Naive thymus-derived CD4-positive, alpha-beta T cell (primary cell): ENCODE results near the gene FASLG. TPM values are rescaled to one million over a fixed set of nuclear protein-coding genes. Genes with fewer than 3 reads are reported as not detected.

ENCODE experiments used
- ATAC-seq: fragments of 150-1000 bp; cut with Tn5 transposase; 2 replicates; pipeline ENCODE4 v1.10.0; 2021; ENCODE audit warnings: mild to moderate bottlenecking, moderate library complexity
- CTCF ChIA-PET: fragments of 350-600 bp; sonication (Branson Sonifier 250); formaldehyde crosslinking; loops from one replicate; lab custom pipeline; 2021; ENCODE audit warnings: antibody characterized with exemption; lab: Charles Lee
- POLR2A ChIA-PET: fragments of 350-600 bp; sonication (Branson Sonifier 250); formaldehyde crosslinking; loops from one replicate; lab custom pipeline; 2021; ENCODE audit warnings: antibody characterized with exemption, inconsistent platforms; lab: Charles Lee
- DNase-seq, 9 donors: peaks; one replicate each; pipeline versions ENCODE4 v3.0.0 to v3.0.0-alpha.2; 2020 to 2022; ENCODE audit warnings: mixed read lengths in 1 of 9
- H3K27ac ChIP-seq: one replicate; pipeline ENCODE4 v1.7.0; 2013; ENCODE audit warnings: mild to moderate bottlenecking, low read depth, low read length, moderate library complexity
- H3K27me3 ChIP-seq, 2 donors: one replicate each; pipeline ENCODE4 v1.7.0; 2013; ENCODE audit warnings: low read length in 2 of 2, mild to moderate bottlenecking in 2 of 2, moderate library complexity in 2 of 2; ENCODE audit not compliant: control insufficient read depth in 2 of 2, insufficient read depth in 2 of 2
- H3K36me3 ChIP-seq, 3 experiments: 1 replicate in 2 of 3; 2 replicates in 1 of 3; pipeline ENCODE4 v1.7.0; 2013; ENCODE audit warnings: low read length in 3 of 3, mild to moderate bottlenecking in 3 of 3, moderate library complexity in 1 of 3; ENCODE audit not compliant: insufficient read depth in 3 of 3, control insufficient read depth in 2 of 3
- H3K4me1 ChIP-seq, 2 donors: one replicate each; pipeline ENCODE4 v1.7.0; 2013; ENCODE audit warnings: low read length in 2 of 2, mild to moderate bottlenecking in 2 of 2, moderate library complexity in 1 of 2; ENCODE audit not compliant: control insufficient read depth in 2 of 2, insufficient read depth in 2 of 2
- H3K4me3 ChIP-seq: 2 replicates; pipeline ENCODE4 v1.7.0; 2013; ENCODE audit warnings: mild to moderate bottlenecking, low read length
- H3K9me3 ChIP-seq, 3 experiments: 1 replicate in 2 of 3; 2 replicates in 1 of 3; pipeline ENCODE4 v1.7.0; 2013; ENCODE audit warnings: low read length in 3 of 3; ENCODE audit not compliant: control insufficient read depth in 2 of 3
- H3K27ac Mint-ChIP-seq, 9 donors: one replicate each; pipeline ENCODE4 v1.8.0; 2020 to 2022; ENCODE audit warnings: mixed read lengths in 9 of 9, mild to moderate bottlenecking in 8 of 9, moderate library complexity in 5 of 9, inconsistent platforms in 2 of 9
- H3K27me3 Mint-ChIP-seq, 5 donors: one replicate each; pipeline ENCODE4 v1.8.0; 2021 to 2022; ENCODE audit warnings: mixed read lengths in 5 of 5, mild to moderate bottlenecking in 1 of 5
- H3K36me3 Mint-ChIP-seq, 5 donors: one replicate each; pipeline ENCODE4 v1.8.0; 2020 to 2022; ENCODE audit warnings: mixed read lengths in 5 of 5, mild to moderate bottlenecking in 3 of 5, inconsistent platforms in 1 of 5
- H3K4me1 Mint-ChIP-seq, 7 donors: one replicate each; pipeline ENCODE4 v1.8.0; 2020 to 2022; ENCODE audit warnings: mixed read lengths in 7 of 7, mild to moderate bottlenecking in 3 of 7, inconsistent platforms in 1 of 7
- H3K4me3 Mint-ChIP-seq, 10 donors: one replicate each; pipeline ENCODE4 v1.8.0; 2020 to 2022; ENCODE audit warnings: mild to moderate bottlenecking in 10 of 10, mixed read lengths in 10 of 10, moderate library complexity in 6 of 10, inconsistent platforms in 2 of 10
- H3K9me3 Mint-ChIP-seq, 11 donors: one replicate each; pipeline ENCODE4 v1.8.0; 2020 to 2022; ENCODE audit warnings: mixed read lengths in 11 of 11, mild to moderate bottlenecking in 4 of 11, inconsistent platforms in 1 of 11, moderate library complexity in 1 of 11
- intact Hi-C, 2 donors: fragments of 100-400 bp; cut with micrococcal nuclease; formaldehyde crosslinking; loops; one replicate each; pipeline ENCODE4 v1.15.1; 2023
- polyA plus RNA-seq, 2 donors: library from polyadenylated mRNA; unstranded; fragments of 300-500 nt; fragmentation: Illumina TruSeq; gene quantifications; one replicate each; pipeline ENCODE4 v1.2.3, GENCODE V29; 2021
- total RNA-seq, 6 experiments: library from RNA in 5 of 6; stranded (reverse) in 5 of 6; gene quantifications; 1 replicate in 5 of 6; 2 replicates in 1 of 6; pipeline ENCODE4 v1.2.3 and lab custom pipeline; 2021 to 2026

FASLG gene
- total and polyA plus RNA-seq, 7 experiments from 2014 or later, result 0.24 to 5.6 (median 1.9) TPM; not detected in 3

GRCh38 chr1:172629170-172629569 lies 29.7 kb upstream of the FASLG start:
- H3K27ac Mint-ChIP-seq, result no peak overlapping the region
- Histone ChIP-seq H3K36me3 (no peaks in the 10 kb centered on the region), H3K4me1 (peaks cover 14 to 20% of the 10 kb centered on the region in 2 donors), H3K9me3 (no peaks in the 10 kb centered on the region), H3K27ac (no peak overlapping the region), H3K4me3 (no peak overlapping the region), H3K27me3 (no peaks in the 10 kb centered on the region)
- peaks cover 0 to 30% (median 0%) of the 10 kb centered on the region in 5 donors for H3K27me3 Mint-ChIP-seq
- DNase-seq (no peak), ATAC-seq (no peak)
- ChIA-PET CTCF (no interaction called here), POLR2A (interaction anchor here (0.7 to 2.9 kb wide), 2 partner anchors 8 to 75 kb away, joined by 3 to 10 read pairs; no protein-coding TSS in a partner anchor)
- H3K9me3 Mint-ChIP-seq, result peaks cover 0 to 2% (median 0%) of the 10 kb centered on the region in 11 donors
- peaks cover 0 to 3% (median 0%) of the 10 kb centered on the region in 5 donors for H3K36me3 Mint-ChIP-seq
- H3K4me3 Mint-ChIP-seq, result peak overlapping the region in 1 of 10 donors; percentile 70
- H3K4me1 Mint-ChIP-seq, result peaks cover 13 to 56% (median 36%) of the 10 kb centered on the region in 7 donors
- intact Hi-C loops, result loop anchor here (5.0 kb wide), 1 partner anchor 33 kb away; no protein-coding TSS in a partner anchor

- Histone ChIP-seq H3K4me1 (peaks cover 14 to 20% of the 10 kb centered on the region in 2 donors), H3K4me3 (no peak overlapping the region), H3K27ac (no peak overlapping the region), H3K9me3 (no peaks in the 10 kb centered on the region), H3K27me3 (no peaks in the 10 kb centered on the region), H3K36me3 (no peaks in the 10 kb centered on the region)
- H3K36me3 Mint-ChIP-seq, result peaks cover 0 to 3% (median 0%) of the 10 kb centered on the region in 5 donors
- ChIA-PET CTCF (no interaction called here), POLR2A (interaction anchor here (0.7 to 2.9 kb wide), 2 partner anchors 8 to 75 kb away, joined by 3 to 10 read pairs; no protein-coding TSS in a partner anchor)
- H3K9me3 Mint-ChIP-seq, result peaks cover 0 to 2% (median 0%) of the 10 kb centered on the region in 11 donors
- peaks cover 0 to 30% (median 0%) of the 10 kb centered on the region in 5 donors for H3K27me3 Mint-ChIP-seq
- intact Hi-C loops, result loop anchor here (5.0 kb wide), 1 partner anchor 33 kb away; no protein-coding TSS in a partner anchor
- peaks cover 13 to 56% (median 36%) of the 10 kb centered on the region in 7 donors for H3K4me1 Mint-ChIP-seq
- no peak for ATAC-seq
- H3K27ac Mint-ChIP-seq, result peak overlapping the region in 2 of 9 donors; percentile 19 to 40
- no peak for DNase-seq
- H3K4me3 Mint-ChIP-seq, result peak overlapping the region in 1 of 10 donors; percentile 70
Measured at GRCh38 chr1:172629638-172630037, 29.3 kb upstream of the FASLG start.

GRCh38 chr1:172630056-172630818 lies 28.7 kb upstream of the FASLG start:
- intact Hi-C loops, result no loop called here
- peaks cover 13 to 56% (median 36%) of the 10 kb centered on the region in 7 donors for H3K4me1 Mint-ChIP-seq
- Histone ChIP-seq H3K4me3 (no peak overlapping the region), H3K36me3 (no peaks in the 10 kb centered on the region), H3K27me3 (no peaks in the 10 kb centered on the region), H3K4me1 (peaks cover 14 to 20% of the 10 kb centered on the region in 2 donors), H3K9me3 (no peaks in the 10 kb centered on the region), H3K27ac (no peak overlapping the region)
- peaks cover 0 to 30% (median 0%) of the 10 kb centered on the region in 5 donors for H3K27me3 Mint-ChIP-seq
- H3K27ac Mint-ChIP-seq, result peak overlapping the region in 2 of 9 donors; percentile 19 to 40
- ChIA-PET POLR2A (interaction anchor here (0.7 to 2.9 kb wide), 4 partner anchors 7 to 79 kb away, joined by 3 to 10 read pairs (median 4); partner anchors contain the start of gene FASLG), CTCF (interaction anchor here (0.9 kb wide), 1 partner anchor 10 kb away, joined by 4 read pairs; no protein-coding TSS in a partner anchor)
- peaks cover 0 to 3% (median 0%) of the 10 kb centered on the region in 5 donors for H3K36me3 Mint-ChIP-seq
- no peak overlapping the region for H3K4me3 Mint-ChIP-seq
- DNase-seq (no peak), ATAC-seq (no peak)
- H3K9me3 Mint-ChIP-seq, result peaks cover 0 to 2% (median 0%) of the 10 kb centered on the region in 11 donors

GRCh38 chr1:172630868-172631267 lies 28.0 kb upstream of the FASLG start:
- H3K4me3 ChIP-seq, result no peak overlapping the region
- Mint-ChIP-seq H3K4me1 (peaks cover 13 to 57% (median 36%) of the 10 kb centered on the region in 7 donors), H3K36me3 (peaks cover 0 to 3% (median 0%) of the 10 kb centered on the region in 5 donors), H3K27me3 (peaks cover 0 to 28% (median 0%) of the 10 kb centered on the region in 5 donors), H3K27ac (no peak overlapping the region), H3K9me3 (peaks cover 0 to 2% (median 0%) of the 10 kb centered on the region in 11 donors), H3K4me3 (no peak overlapping the region)
- H3K27me3 ChIP-seq, result no peaks in the 10 kb centered on the region
- CTCF ChIA-PET, result interaction anchor here (0.9 to 1.5 kb wide), 2 partner anchors 9 kb away, joined by 3 to 4 read pairs; no protein-coding TSS in a partner anchor
- peaks cover 14 to 20% of the 10 kb centered on the region in 2 donors for H3K4me1 ChIP-seq
- POLR2A ChIA-PET, result interaction anchor here (0.7 to 1.3 kb wide), 4 partner anchors 10 to 181 kb away, joined by 3 to 4 read pairs (median 4); partner anchors contain the start of gene FASLG
- no peaks in the 10 kb centered on the region for H3K9me3 ChIP-seq
- intact Hi-C loops, result no loop called here
- no peaks in the 10 kb centered on the region for H3K36me3 ChIP-seq
- H3K27ac ChIP-seq, result no peak overlapping the region
- DNase-seq (no peak), ATAC-seq (no peak)

GRCh38 chr1:172637522-172637921 lies 21.4 kb upstream of the FASLG start:
- Histone ChIP-seq H3K4me3 (no peak overlapping the region), H3K27me3 (no peaks in the 10 kb centered on the region), H3K27ac (no peak overlapping the region), H3K9me3 (no peaks in the 10 kb centered on the region), H3K4me1 (peaks cover 47 to 56% of the 10 kb centered on the region in 2 donors), H3K36me3 (no peaks in the 10 kb centered on the region)
- DNase-seq, result no peak
- ChIA-PET POLR2A (interaction anchor here (1.1 to 1.9 kb wide), 6 partner anchors 9 to 187 kb away, joined by 3 to 10 read pairs (median 4); partner anchors contain the start of gene SUCO), CTCF (interaction anchor here (1.0 to 1.3 kb wide), 2 partner anchors 26 to 82 kb away, joined by 3 to 6 read pairs; no protein-coding TSS in a partner anchor)
- peaks cover 0 to 9% (median 0%) of the 10 kb centered on the region in 5 donors for H3K36me3 Mint-ChIP-seq
- peaks cover 0 to 26% (median 0%) of the 10 kb centered on the region in 5 donors for H3K27me3 Mint-ChIP-seq
- peak overlapping the region in 9 of 10 donors; percentile 9 to 88 (median 28) for H3K4me3 Mint-ChIP-seq
- H3K9me3 Mint-ChIP-seq, result peaks cover 0 to 5% (median 0%) of the 10 kb centered on the region in 11 donors
- H3K27ac Mint-ChIP-seq, result peak overlapping the region in 8 of 9 donors; percentile 46 to 94 (median 85)
- no peak for ATAC-seq
- peaks cover 43 to 70% (median 65%) of the 10 kb centered on the region in 7 donors for H3K4me1 Mint-ChIP-seq
- intact Hi-C loops, result no loop called here

GRCh38 chr1:172638249-172638648 lies 20.7 kb upstream of the FASLG start:
- peaks cover 0 to 9% (median 0%) of the 10 kb centered on the region in 5 donors for H3K36me3 Mint-ChIP-seq

More at GRCh38 chr1:172638249-172638648, 20.7 kb upstream of the FASLG start:
- peaks cover 0 to 25% (median 0%) of the 10 kb centered on the region in 5 donors for H3K27me3 Mint-ChIP-seq
- H3K4me3 ChIP-seq, result peak overlapping the region; percentile 32
- no peaks in the 10 kb centered on the region for H3K36me3 ChIP-seq
- peaks cover 54 to 63% of the 10 kb centered on the region in 2 donors for H3K4me1 ChIP-seq
- peak overlapping the region; percentile 43 for H3K27ac ChIP-seq
- H3K9me3 ChIP-seq, result no peaks in the 10 kb centered on the region
- peaks cover 50 to 78% (median 72%) of the 10 kb centered on the region in 7 donors for H3K4me1 Mint-ChIP-seq
- no peak for ATAC-seq
- H3K27ac Mint-ChIP-seq, result peak overlapping the region; percentile 88 to 94 (median 91)
- H3K27me3 ChIP-seq, result no peaks in the 10 kb centered on the region
- ChIA-PET POLR2A (interaction anchor here (0.7 to 1.9 kb wide), 8 partner anchors 9 to 106 kb away, joined by 3 to 10 read pairs (median 3); partner anchors contain the start of gene SUCO), CTCF (interaction anchor here (2.5 kb wide), 1 partner anchor 83 kb away, joined by 13 read pairs; no protein-coding TSS in a partner anchor)
- intact Hi-C loops, result loop anchor here (2.0 kb wide), 2 partner anchors 33 to 81 kb away; no protein-coding TSS in a partner anchor
- H3K9me3 Mint-ChIP-seq, result peaks cover 0 to 5% (median 0%) of the 10 kb centered on the region in 11 donors
- peak overlapping the region in 9 of 10 donors; percentile 64 to 88 (median 78) for H3K4me3 Mint-ChIP-seq
- no peak for DNase-seq
